ENCODE data around the gene ANKRD44. TPM values are rescaled to one million over a fixed set of nuclear protein-coding genes. Genes with fewer than 3 reads are reported as not detected.

Gene ANKRD44
- total RNA-seq, 1 donor from 2014 or later: 12.0 TPM

DNA sequence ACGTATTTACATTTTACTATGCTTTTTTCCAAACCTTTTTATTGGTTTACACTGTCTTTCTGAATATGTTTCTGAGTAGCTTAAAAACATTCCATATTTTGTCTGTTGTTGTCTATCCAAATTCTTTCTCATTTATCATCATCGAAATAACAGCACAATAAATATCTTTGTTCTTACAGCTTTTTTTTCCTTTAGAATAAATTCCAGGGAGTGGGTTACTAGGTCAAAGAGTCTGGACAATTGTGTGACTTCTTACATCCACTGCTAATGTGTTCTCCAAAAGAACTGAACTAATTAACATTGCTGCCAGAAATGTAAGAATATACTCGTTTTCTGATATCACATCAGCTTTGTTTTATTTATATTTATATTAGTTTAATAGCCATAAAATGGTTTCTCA lies 59.4 kb downstream of the ANKRD44 start:
- Mint-ChIP-seq H3K27me3 (ENCODE audit: unreplicated experiment) (no peaks in the 10 kb centered on the region), H3K27ac (ENCODE audit: unreplicated experiment) (no peak overlapping the region), H3K4me1 (ENCODE audit: low read depth, unreplicated experiment) (peaks cover 4% of the 10 kb centered on the region), H3K4me3 (ENCODE audit: unreplicated experiment) (no peak overlapping the region), H3K9me3 (ENCODE audit: unreplicated experiment) (no peaks in the 10 kb centered on the region), H3K36me3 (ENCODE audit: unreplicated experiment) (no peaks in the 10 kb centered on the region)
- TF ChIP-seq, protein P1, sequence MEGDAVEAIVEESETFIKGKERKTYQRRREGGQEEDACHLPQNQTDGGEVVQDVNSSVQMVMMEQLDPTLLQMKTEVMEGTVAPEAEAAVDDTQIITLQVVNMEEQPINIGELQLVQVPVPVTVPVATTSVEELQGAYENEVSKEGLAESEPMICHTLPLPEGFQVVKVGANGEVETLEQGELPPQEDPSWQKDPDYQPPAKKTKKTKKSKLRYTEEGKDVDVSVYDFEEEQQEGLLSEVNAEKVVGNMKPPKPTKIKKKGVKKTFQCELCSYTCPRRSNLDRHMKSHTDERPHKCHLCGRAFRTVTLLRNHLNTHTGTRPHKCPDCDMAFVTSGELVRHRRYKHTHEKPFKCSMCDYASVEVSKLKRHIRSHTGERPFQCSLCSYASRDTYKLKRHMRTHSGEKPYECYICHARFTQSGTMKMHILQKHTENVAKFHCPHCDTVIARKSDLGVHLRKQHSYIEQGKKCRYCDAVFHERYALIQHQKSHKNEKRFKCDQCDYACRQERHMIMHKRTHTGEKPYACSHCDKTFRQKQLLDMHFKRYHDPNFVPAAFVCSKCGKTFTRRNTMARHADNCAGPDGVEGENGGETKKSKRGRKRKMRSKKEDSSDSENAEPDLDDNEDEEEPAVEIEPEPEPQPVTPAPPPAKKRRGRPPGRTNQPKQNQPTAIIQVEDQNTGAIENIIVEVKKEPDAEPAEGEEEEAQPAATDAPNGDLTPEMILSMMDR (IDR thresholded peaks at IDR 0.05; ENCODE audit: partially characterized antibody, unreplicated experiment): no peak
- no peak for DNase-seq

DNA sequence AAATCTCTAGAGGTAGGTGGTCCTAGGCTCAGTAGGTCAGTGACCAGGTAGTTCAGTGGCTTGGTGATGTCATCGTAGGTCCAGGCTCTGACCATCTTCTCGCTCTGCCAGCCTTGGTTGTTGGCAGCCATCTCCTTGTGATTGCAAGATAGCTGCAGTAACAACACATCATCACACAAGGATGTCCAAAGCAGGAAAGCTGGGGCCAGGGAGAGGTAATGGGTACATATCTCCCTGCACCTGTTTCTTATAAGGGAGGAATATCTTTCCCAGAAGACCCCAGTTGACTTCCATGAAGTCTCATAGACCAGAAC lies 60.5 kb downstream of the ANKRD44 start:
- H3K36me3 Mint-ChIP-seq (ENCODE audit: unreplicated experiment): no peaks in the 10 kb centered on the region
- no peak for DNase-seq
- H3K27ac Mint-ChIP-seq (ENCODE audit: unreplicated experiment): no peak overlapping the region
- no peaks in the 10 kb centered on the region for H3K9me3 Mint-ChIP-seq (ENCODE audit: unreplicated experiment)
- H3K27me3 Mint-ChIP-seq (ENCODE audit: unreplicated experiment): no peaks in the 10 kb centered on the region
- no peaks in the 10 kb centered on the region for H3K4me1 Mint-ChIP-seq (ENCODE audit: low read depth, unreplicated experiment)
- H3K4me3 Mint-ChIP-seq (ENCODE audit: unreplicated experiment): no peak overlapping the region
- TF ChIP-seq, protein P1 (IDR thresholded peaks at IDR 0.05; ENCODE audit: partially characterized antibody, unreplicated experiment): no peak

DNA sequence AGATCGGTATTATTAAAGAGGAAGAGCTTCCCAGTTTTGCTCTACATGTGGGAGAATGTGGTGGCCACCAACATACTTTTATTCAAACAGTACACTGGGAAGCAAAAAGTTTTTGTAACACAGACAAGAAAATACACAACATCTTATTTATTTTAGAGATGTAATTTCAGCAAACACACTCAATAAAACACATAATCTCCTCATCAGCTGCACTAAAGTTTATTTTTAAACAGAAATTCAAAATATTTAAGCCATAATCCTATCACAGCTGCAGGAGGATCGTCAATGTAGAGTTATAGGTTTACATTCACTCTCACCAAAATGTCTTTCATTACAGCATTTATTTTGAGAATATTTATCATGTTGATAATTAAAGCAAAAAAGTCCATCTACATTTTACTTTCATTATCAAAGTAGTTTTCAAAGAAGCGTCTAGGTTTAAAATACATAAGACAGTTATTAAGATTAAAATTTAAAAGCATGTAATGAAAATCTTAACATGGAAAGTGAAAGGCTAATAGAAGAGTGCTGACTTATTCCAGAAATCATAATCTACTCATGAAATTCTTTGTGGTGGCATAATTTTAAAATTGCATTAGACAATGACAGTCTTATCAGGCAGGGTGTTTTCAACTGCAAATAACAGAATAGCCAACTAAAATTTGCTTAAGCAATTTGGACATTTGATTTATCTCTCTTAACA lies 61.0 kb downstream of the ANKRD44 start:
- no peaks in the 10 kb centered on the region for H3K4me1 Mint-ChIP-seq (ENCODE audit: low read depth, unreplicated experiment)
- DNase-seq: no peak
- H3K27ac Mint-ChIP-seq (ENCODE audit: unreplicated experiment): no peak overlapping the region
- H3K4me3 Mint-ChIP-seq (ENCODE audit: unreplicated experiment): no peak overlapping the region
- H3K9me3 Mint-ChIP-seq (ENCODE audit: unreplicated experiment): no peaks in the 10 kb centered on the region
- H3K27me3 Mint-ChIP-seq (ENCODE audit: unreplicated experiment): no peaks in the 10 kb centered on the region
- TF ChIP-seq, protein P1 (IDR thresholded peaks at IDR 0.05; ENCODE audit: partially characterized antibody, unreplicated experiment): no peak
- H3K36me3 Mint-ChIP-seq (ENCODE audit: unreplicated experiment): no peaks in the 10 kb centered on the region

DNA sequence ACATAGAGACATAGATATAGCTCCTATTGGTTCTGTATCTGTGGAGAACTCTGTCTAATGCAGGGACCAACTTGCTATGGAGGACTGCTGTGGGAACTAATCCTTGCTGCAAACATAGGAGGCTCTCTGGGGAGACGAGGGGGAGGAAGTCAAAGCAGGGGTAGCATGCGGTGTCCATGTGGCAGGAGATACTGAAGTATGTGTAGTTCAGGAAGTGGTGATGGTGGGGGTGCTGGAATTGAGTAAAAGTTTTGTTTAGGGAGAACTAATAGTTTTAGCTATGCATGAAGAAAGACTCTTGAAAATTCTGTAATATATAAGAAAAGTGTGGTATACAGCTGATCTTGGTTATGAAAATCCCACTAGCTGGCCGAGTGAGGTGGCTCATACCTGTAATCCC lies 62.0 kb downstream of the ANKRD44 start:
- Mint-ChIP-seq H3K27me3 (ENCODE audit: unreplicated experiment) (no peaks in the 10 kb centered on the region), H3K4me3 (ENCODE audit: unreplicated experiment) (no peak overlapping the region), H3K9me3 (ENCODE audit: unreplicated experiment) (no peaks in the 10 kb centered on the region), H3K4me1 (ENCODE audit: low read depth, unreplicated experiment) (no peaks in the 10 kb centered on the region), H3K27ac (ENCODE audit: unreplicated experiment) (no peak overlapping the region), H3K36me3 (ENCODE audit: unreplicated experiment) (no peaks in the 10 kb centered on the region)
- TF ChIP-seq, protein P1 (IDR thresholded peaks at IDR 0.05; ENCODE audit: partially characterized antibody, unreplicated experiment): no peak
- no peak for DNase-seq

DNA sequence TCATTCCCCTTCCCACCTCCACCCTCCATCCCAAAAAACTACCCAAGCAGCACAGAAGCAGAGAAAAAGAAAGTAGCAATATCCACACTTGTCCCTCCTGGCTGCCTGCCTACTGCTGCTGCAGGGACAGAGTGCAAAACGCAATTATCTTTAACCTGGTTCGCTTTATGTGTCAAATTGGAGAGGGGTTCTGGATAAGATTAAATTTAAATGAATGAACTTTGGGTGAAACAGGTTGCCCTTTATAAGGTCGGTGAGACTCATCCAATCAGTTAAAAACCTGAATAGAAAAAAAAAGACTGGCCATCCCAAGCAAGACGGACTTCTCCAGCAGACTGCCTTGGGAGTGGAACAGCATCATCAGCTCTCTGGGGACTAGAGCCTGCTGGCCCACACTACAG lies 62.6 kb downstream of the ANKRD44 start:
- H3K9me3 Mint-ChIP-seq (ENCODE audit: unreplicated experiment): no peaks in the 10 kb centered on the region
- no peaks in the 10 kb centered on the region for H3K4me1 Mint-ChIP-seq (ENCODE audit: low read depth, unreplicated experiment)
- no peak overlapping the region for H3K27ac Mint-ChIP-seq (ENCODE audit: unreplicated experiment)
- H3K27me3 Mint-ChIP-seq (ENCODE audit: unreplicated experiment): no peaks in the 10 kb centered on the region
- H3K36me3 Mint-ChIP-seq (ENCODE audit: unreplicated experiment): no peaks in the 10 kb centered on the region
- H3K4me3 Mint-ChIP-seq (ENCODE audit: unreplicated experiment): no peak overlapping the region
- TF ChIP-seq, protein P1 (IDR thresholded peaks at IDR 0.05; ENCODE audit: partially characterized antibody, unreplicated experiment): no peak
- no peak for DNase-seq
